Activated T-helper 1 cell treated with Interleukin-2 at 50 U/mL for 16 hours (primary cell): ENCODE results near the gene LHX6.

Source experiments
- DNase-seq: peaks from one replicate; pipeline ENCODE4 v3.0.0-alpha.2; 2020; ENCODE audit warnings: low read depth

The LHX6 gene

DNA sequence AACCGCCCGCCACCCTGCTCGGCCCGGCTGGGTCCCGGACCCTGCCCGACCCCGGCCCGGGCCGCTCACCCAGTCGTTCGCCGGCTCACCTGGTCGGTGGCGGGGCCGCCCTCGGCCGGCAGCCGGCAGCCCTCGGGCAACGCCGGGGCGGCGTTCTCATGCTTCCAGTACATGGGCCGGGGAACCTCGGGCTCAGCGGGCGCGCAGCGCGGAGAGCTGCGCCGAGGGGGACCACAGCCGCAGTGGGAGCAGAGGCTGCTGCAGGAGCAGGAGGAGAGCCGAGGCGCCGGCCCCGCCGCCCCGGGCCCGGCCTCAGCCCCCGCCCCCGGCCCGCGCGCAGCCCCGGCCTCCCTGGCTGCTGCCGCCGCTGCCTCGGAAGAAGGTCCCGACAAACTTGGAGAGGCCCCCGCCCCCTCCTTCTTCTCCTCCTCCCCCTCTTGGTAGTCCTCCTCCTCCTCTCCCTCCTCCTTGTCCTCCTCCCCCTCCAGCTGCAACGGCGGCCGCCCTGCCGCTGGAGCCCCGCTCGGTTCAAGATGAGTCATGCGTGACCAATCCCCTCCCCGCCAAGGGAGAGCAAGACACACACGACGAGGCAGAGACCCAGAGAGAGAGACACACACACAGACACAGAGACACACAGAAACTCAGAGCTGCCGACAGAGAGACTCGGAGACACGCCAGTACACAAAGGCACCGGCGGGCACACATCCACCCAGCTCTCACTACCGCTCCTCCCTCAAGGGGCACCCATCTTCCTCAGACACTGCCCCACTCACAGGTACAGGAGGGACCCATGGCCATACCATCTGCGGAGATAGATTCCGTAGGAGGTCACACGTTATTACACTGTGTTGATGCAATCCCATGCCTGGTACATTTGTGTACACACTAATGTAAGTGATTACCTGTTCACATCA, at the start of gene LHX6:
Gene LHX6, minus strand, starts transcription at position 390 of the 917 bp plus-strand sequence. Its CDS starts 217 bp downstream, at position 173.
- DNase-seq, result no peak

DNA sequence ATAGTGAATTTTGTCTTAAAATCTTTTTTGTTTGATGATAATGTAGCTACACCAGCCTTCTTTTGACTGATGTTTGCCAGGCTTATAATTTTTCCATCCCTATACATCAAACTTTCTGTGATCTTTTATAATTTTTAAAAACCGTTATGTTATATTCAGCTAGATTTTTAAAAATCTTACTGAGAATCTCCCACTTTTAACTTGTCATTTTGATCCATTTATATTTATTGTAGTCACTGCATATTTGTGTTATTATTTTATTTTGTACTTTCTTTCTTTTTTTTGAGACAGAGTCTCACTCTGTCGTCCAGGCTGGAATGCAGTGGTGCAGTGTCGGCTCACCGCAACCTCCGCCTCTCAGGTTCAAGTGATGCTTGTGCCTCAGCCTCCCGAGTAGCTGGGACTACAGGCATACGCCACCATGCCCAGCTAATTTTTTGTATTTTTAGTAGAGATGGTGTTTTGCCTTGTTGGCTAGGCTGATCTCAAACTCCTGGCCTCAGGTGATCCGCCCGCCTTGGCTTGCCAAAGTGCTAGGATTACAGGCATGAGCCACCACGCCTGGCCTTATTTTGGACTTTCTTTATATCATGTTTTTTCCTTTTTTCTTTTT, 48.6 kb upstream of the LHX6 start:
- no peak for DNase-seq

DNA sequence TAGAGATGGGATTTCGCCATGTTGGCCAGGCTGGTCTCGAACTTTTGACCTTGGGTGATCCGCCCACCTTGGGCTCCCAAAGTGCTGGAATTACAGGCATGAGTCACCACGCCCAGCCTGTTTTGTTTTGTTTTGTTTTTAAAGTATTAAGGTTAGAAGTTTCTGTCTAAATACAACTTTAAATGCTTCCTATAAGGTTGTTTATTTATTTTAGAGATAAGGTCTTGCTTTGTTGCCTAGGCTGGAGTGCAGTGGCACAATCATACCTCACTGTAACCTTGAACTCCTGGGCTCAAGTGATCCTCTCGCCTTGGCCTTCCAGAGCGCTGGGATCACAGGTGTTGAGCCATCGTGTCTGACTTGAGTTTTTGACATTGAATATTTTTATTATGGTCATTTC, 47.3 kb upstream of the LHX6 start:
- no peak for DNase-seq

DNA sequence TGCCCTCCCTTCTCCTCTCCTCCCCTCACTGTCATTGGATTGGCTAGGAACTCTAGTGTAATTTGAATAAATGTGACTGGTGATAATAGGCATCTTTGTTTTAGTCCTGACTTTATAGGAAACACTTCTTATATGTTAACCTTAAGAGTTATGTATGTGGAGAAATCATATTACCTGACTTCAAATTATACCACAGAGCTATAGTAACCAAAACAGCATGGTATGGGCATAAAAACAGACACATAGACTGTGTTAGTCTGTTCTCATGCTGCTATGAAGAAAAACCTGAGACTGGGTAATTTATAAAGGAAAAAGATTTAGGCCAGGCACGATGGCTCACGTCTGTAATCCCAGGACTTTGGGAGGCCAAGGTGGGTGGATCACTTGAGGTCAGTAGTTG, 45.3 kb upstream of the LHX6 start:
- DNase-seq, result no peak

DNA sequence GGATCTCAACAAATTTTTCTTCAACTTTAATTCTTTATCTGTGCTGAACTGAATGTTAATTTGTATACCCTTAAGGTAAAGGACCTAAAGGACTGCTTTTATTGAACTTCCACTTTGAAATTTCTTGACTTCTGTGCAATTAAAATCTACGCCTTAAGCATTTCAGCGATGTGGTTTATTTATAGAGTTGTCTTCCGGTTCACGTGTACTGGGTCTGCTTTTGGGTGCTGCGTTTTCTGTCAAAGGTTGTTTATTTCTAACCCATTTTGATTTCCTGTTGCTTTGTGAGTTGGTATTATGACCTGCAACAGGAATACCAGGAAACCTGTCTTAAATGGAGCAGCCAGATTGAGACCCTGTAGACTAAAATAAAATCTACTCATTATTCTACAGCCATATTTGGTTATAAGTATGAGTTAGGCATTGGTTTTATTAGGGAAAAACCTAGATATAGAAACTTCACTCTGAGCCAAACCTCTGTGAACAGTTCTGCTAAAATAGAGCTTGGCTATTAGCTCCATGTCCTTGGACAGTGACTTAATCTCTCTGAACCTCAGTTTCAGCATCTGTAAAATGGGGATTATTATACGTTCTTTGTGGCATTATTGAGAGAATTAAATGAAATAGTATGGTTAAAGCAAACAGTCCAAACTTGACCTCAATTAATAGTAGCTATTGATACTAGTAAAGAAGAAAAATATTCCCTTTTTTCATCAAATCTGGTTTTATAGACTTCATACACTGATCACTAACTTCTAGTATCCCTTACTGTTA, 39.5 kb upstream of the LHX6 start:
- DNase-seq, result no peak

DNA sequence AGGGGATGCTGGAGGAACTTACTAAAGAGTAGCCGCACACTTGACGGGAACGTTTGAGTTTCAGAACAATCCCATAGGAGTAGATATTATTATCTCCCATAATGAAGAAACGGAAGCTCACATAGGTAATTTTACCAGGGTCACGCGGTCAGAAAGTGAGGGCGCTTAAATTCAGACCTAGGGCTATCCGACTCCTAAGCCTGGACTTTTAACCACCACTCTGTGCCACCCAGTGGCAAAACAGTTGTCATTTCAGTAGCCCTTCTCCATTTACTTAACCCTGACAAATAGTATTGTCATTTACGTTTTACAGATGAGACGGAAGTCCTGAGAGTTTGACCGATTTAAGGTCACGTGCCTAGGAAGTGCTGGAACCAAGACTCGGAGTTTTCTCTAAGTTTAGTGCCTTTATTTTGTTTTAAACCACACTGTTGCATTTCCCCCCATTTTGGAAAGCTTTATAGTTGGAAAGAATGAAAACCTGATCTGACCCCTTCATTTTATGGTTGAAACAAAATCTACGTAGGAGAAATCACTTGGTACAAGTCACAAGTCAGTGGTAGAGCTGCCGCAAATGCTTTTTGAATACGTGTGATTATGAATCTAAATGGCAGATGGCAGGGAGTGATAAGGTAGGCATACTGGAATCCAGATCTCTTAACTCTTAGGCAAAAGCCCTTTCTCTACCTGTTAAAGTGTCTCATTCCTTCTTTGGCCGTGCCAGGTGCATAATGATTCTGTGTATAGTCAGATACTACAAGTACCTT, 36.6 kb upstream of the LHX6 start:
- DNase-seq, result no peak

DNA sequence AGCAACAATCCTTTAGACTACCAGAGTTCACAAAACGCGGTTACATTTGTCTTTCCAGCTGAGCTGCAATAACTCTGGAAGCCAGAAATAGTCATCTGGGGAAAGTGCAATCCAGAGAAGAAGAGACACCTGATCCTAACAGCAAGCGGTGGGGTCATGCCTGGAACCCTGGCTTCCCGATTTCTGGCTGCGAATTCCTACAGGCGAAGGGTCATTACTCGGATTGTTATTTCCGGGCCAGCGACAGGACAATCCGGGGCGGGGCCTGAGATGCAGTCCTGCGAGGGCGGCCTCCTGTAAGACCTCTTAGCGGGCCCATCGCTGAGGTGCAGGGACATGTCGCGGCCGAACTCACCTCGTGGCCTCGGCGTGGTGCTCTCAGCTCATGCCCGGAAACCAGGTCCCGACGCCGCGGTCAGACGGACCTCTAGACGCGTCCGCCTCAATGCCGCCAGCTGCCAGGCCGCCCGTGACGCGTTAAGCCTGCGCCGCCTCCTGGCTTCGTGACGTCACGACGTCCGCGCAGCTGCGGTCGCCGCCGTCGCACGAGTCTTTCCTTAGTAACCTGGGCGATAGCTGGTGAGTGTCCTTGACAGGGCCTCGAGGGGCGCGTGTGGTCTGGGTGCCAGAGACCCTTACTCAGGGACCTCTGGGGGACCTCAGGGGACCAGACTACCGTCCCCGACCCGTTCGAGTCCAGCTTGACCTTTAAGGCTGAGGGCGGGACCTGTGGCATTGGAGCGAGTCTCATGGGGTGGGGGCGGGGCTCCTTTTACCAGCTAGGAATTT, 35.8 kb upstream of the LHX6 start, which contains the start of the genes MRRF and RBM18:
Gene MRRF, plus strand, starts transcription at position 523 of the 789 bp plus-strand sequence. CDS start 6,010 bp downstream, outside the sequence.
Gene RBM18, minus strand, starts transcription at position 481 of the 789 bp plus-strand sequence. CDS start 3,348 bp downstream, outside the sequence.
- DNase-seq, result peak; percentile 78

DNA sequence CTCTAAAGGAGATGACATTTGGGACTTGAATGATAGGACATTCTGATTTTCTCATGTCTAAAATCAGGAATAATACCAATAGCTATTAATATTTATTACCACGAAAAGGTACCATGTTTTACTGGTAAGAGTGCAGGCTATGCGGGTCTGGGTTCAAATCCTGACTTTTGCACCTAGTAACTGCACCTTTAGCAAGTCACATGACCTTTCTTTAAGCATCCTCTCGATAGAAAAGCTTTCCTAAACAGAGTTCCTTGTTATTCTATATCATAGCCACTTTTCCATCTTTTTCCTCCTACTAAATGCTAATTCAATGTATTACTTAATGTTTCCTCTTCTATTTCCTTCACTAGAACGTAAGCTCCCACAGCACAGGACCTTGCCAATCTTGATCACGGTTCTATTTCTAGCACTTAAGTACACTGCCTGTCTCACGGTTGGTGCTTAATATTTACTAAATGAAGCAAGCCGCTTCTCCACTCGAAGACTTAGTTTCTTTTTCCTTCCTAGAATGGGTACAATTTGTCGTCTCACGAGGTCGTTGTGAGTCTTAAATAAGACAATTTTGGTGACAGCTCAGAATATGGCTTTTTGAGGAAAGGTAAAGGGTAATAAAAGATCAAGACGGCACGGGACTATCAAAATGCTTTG, 35.1 kb upstream of the LHX6 start:
- DNase-seq, result no peak

DNA sequence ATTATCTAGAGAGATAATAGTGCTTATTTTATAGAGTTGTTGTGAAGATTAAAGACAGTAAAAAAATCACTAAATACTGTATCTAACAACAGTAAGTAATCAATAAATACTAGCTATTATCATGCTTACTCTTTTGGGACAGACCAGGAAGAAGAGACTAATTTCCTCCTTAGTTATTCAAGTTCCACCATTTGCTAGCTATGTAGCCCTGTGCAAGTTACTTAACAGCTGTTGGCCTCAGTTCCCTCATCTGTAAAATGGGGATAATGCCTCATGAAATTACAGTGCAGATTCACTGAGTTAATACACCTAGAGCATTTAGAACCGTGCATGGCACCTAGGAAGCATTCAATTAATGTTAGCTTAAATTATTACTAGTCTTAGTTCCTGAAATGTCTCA, 33.3 kb upstream of the LHX6 start:
- DNase-seq, result no peak

DNA sequence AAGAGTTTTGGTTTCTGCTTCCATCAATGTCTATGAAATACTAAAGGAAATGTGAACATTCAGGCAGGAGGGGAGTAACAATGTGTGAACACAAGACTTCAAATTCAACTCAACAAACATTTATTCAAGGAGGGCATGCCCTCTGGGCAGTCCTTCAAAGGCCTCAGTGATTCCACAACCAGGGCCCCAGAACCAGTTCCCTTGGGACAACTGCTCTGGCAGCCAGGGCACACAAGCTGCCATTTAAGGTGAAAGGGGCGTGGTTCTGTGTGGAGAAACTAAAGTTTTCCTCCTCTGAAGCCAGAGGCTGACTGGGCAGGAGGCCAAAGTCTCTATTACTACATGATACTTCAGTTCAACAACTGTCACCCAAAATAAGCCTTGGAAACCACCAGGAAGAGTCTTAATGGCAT, 32.7 kb upstream of the LHX6 start:
- DNase-seq, result no peak

DNA sequence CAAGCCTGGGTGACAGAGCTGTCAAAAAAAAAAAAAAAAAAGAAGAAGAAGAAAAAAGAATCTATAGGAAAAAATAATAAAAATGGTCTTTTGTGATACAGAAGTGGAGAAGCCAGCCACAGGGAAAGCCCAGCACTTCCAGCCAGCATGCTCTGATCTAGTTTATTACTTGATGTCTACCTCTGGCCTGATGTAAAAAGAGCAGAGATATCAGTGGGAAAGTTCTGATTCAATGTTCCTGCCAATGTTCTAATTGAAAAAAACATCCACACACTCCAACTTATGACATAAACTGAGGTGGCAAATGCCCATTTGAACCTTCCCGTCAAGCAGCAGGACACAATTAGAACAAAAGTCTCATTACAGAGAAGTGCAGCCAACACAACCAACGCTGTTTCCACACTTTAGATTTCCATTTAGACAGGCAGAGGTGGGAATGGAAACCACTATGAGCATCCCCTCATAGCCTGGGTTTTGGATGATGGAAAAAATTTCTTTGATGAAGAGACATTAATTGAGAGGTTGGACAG, 30.2 kb upstream of the LHX6 start:
- no peak for DNase-seq

DNA sequence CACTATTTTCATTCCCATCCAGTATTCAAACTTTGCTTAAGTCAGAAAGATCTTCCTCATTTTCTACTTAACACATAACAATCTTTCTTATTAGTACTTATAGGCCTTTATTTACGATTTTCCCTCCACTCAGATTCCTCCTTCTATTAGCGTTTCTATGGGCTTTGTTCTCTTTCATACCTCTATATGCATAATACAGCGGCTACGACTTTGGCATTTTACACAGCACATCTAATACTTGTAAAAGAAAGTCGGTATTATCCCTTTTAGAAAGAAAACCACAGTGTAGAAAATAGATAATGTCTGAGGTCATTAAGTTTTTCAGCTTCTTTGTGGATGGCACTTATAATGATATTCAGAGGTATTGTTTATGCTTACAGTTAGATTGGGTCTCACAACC, 27.4 kb upstream of the LHX6 start:
- no peak for DNase-seq

DNA sequence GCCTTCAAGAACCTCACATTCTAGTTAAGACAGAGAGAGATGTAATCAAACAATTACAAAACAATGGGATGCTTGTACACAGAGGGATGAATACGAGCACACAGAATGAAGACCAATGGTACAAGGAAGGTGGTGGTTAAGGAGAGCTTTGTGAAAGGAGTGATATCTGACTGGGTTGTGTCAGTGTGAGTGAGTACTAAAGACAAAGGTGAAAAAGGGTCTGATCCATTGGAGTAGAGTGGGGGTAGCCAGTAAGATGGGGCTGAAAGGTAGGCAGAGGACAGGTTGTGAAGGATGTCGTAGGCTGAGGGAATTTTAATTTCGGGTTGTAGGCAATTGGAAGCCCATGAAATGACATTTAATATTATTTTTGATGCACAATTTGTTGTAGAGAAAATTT, 26.0 kb upstream of the LHX6 start:
- DNase-seq, result no peak

DNA sequence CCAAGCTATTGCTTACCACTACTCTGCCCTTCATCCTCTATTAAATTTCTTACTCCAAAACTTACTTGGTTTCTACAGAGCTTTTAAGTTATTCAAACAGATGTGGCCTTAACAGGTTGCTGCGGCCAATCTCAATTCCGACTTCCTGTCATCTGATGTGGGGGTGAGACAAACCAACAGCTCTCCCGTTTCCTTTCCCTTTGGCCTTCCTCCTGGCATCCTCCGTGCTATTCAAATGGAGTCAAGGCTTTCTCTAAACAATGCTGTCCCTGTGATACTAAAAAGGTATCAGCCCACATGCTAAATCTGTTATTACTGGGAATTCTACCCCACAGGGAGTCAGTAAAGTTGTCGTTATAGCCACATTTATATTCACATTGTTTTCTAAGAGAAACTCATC, 24.0 kb upstream of the LHX6 start:
- no peak for DNase-seq

DNA sequence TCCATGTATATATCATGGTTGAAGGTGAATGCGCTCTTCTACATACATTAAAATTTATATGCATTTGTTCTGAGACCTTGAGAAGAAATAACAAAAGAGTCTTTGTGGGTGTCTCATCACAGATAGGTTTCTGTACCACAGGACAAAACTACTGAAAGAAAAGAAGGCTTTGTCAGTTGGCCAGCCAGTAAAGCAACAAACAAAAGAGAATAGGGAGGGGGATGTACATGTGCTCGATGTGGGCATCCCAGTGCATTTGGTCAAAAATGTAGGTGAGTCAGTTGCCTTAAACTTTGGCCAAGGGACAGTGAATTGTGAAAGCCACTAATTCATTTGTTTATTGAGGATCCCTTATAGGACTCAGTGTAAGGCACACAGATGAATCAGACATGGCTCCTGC, 22.6 kb upstream of the LHX6 start:
- no peak for DNase-seq

DNA sequence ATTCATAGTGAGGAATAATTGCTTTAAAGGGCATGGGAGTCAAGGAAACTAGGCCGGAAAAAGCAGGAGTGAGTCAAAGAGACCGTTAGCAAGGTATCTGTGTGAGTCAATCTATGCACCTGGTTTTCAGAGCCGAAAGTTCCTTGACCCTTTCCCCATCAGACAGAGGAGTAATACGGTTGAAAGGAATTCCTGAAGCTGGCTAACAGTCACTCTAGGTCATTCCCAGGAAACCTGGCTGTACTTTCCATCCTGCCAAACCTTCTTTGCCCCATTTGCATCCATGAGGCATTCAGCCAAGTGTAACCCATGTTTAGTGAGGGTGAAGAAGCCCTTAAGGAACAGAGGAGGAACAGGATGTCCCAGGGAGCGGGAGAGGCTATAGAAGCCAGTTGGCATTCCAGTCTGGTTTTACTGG, 19.7 kb upstream of the LHX6 start:
- no peak for DNase-seq

DNA sequence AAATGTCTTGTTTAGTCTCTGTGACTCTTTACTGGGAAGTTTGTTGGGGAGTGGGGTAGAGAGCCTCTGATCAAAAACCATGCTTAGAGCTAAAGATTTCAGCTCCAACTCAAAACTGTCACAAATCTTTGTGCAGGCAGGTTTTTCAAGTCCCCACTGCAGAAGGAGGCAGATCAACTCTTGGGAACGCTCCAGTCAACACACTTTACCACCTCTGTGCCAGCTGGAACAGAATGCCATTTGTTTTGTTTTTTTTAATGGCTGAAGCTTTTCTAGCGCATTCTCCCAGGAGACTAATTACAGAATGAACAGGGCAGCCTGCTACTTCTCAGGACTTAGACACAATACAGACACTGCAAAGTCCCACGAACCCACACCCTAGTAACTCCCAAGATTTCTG, 17.9 kb upstream of the LHX6 start:
- no peak for DNase-seq

DNA sequence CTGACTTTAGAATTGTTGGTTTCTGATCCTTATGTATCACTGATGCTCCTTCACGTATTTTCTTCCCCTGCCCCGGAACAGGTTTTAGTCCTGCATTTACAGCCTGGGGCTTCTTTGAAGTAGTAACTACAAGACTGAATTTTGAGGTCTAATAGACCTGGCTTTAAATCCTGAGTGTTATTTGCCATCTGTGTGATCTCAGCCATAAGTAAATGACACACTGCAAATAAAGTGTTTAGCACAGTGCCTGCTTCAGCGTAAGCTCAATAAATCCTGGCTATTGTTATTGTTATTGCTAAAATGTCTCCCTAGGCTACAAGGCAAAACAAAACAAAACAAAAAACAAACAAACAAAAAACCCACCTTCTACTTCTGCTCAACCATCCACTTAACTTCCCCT, 15.6 kb upstream of the LHX6 start:
- no peak for DNase-seq

DNA sequence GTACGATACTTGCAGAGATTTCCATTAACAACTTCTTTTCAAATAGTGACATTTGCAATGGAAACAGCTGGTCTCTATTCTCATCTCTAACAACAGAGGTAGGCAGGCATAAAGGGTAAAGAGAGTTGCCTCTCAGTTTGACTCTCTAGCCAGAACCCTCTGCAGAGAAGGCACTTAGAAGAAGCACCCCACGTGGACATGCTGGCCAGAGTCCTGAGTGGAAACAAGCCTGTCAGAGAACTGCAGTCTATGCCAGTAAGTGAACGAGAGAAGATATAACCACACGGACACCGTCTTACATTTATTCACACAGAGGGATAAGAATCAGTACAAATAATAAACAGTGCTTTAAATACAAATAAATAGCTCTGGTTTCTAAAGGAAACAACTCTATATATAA, 11.0 kb upstream of the LHX6 start:
- no peak for DNase-seq

DNA sequence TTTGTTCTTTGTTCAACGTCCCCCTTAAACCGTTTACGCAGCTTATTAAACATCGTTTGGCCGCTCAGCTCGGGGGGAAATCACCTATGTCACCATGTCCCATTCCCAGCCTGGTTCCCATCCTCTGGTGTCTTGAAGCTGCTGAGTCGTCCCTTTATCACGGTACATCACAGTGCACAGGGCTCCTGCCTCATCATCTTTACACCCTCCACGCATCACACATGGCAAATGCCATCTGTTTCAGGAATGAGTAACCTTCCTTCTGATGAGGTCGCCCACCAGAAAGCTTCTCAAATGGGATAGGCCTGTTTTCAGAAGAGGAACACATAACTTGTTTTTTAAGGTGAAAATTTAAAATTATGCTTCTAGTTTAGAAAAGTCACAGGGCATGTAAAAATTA, 7.9 kb upstream of the LHX6 start:
- DNase-seq, result no peak
